Measurements from ENCODE around the gene BAIAP2L1. TPM values are rescaled to one million over a fixed set of nuclear protein-coding genes. Genes with fewer than 3 reads are reported as not detected.

BAIAP2L1 gene
- total RNA-seq, 2 experiments from 2014 or later = 1.7 to 2.3 TPM

GRCh38 chr7:98324782-98325181 is 76.1 kb downstream of the BAIAP2L1 start:
- intact Hi-C loops (cut with micrococcal nuclease) = no loop called here
- Mint-ChIP-seq H3K4me3 (no peak overlapping the region), H3K9me3 (no peaks in the 10 kb centered on the region), H3K27ac (no peak overlapping the region), H3K27me3 (peaks cover 14% of the 10 kb centered on the region), H3K4me1 (ENCODE audit: low read depth) (no peaks in the 10 kb centered on the region), H3K36me3 (ENCODE audit: low read depth) (no peaks in the 10 kb centered on the region)
- no peak for TF ChIP-seq CTCF (IDR thresholded peaks at IDR 0.05)
- ChIA-PET CTCF (no interaction called here), POLR2A (no interaction called here)
- ATAC-seq (no peak), DNase-seq (no peak)

- ChIA-PET POLR2A (interaction anchor here (0.6 kb wide), 1 partner anchor 1492 kb away, joined by 3 read pairs; no protein-coding TSS in a partner anchor), CTCF (no interaction called here)
- intact Hi-C loops (cut with micrococcal nuclease) = no loop called here
- ATAC-seq (no peak), DNase-seq (no peak)
- no peak for TF ChIP-seq CTCF (IDR thresholded peaks at IDR 0.05)
- Mint-ChIP-seq H3K4me1 (ENCODE audit: low read depth) (no peaks in the 10 kb centered on the region), H3K27me3 (peaks cover 14% of the 10 kb centered on the region), H3K4me3 (no peak overlapping the region), H3K27ac (no peak overlapping the region), H3K9me3 (no peaks in the 10 kb centered on the region), H3K36me3 (ENCODE audit: low read depth) (no peaks in the 10 kb centered on the region)
Observed at GRCh38 chr7:98323597-98324322, 77.1 kb downstream of the BAIAP2L1 start.

GRCh38 chr7:98322331-98323270 is 78.3 kb downstream of the BAIAP2L1 start:
- no peak for TF ChIP-seq CTCF (IDR thresholded peaks at IDR 0.05)
- Mint-ChIP-seq H3K27ac (no peak overlapping the region), H3K9me3 (no peaks in the 10 kb centered on the region), H3K4me3 (no peak overlapping the region), H3K36me3 (ENCODE audit: low read depth) (no peaks in the 10 kb centered on the region), H3K4me1 (ENCODE audit: low read depth) (no peaks in the 10 kb centered on the region), H3K27me3 (peaks cover 14% of the 10 kb centered on the region)
- no peak for ATAC-seq
- no peak for DNase-seq
- ChIA-PET POLR2A (interaction anchor here (0.7 kb wide), 1 partner anchor 453 kb away, joined by 3 read pairs; no protein-coding TSS in a partner anchor), CTCF (no interaction called here)
- intact Hi-C loops (cut with micrococcal nuclease) = no loop called here

- Mint-ChIP-seq H3K27ac (no peak overlapping the region), H3K36me3 (ENCODE audit: low read depth) (no peaks in the 10 kb centered on the region), H3K27me3 (peaks cover 14% of the 10 kb centered on the region), H3K4me1 (ENCODE audit: low read depth) (no peaks in the 10 kb centered on the region), H3K9me3 (no peaks in the 10 kb centered on the region), H3K4me3 (no peak overlapping the region)
- TF ChIP-seq CTCF (IDR thresholded peaks at IDR 0.05) = no peak
- intact Hi-C loops (cut with micrococcal nuclease) = no loop called here
- POLR2A ChIA-PET = no interaction called here
- DNase-seq (no peak), ATAC-seq (no peak)
- CTCF ChIA-PET = no interaction called here
Observed at GRCh38 chr7:98321301-98321700, 79.6 kb downstream of the BAIAP2L1 start.

GRCh38 chr7:98319176-98319575 is 81.7 kb downstream of the BAIAP2L1 start:
- ChIA-PET POLR2A (no interaction called here), CTCF (no interaction called here)
- H3K4me3 Mint-ChIP-seq = no peak overlapping the region
- ATAC-seq (no peak), DNase-seq (no peak)
- no peak overlapping the region for H3K27ac Mint-ChIP-seq
- H3K36me3 Mint-ChIP-seq (ENCODE audit: low read depth) = no peaks in the 10 kb centered on the region
- intact Hi-C loops (cut with micrococcal nuclease) = no loop called here
- H3K4me1 Mint-ChIP-seq (ENCODE audit: low read depth) = no peaks in the 10 kb centered on the region
- peaks cover 14% of the 10 kb centered on the region for H3K27me3 Mint-ChIP-seq
- H3K9me3 Mint-ChIP-seq = no peaks in the 10 kb centered on the region
- no peak for TF ChIP-seq CTCF (IDR thresholded peaks at IDR 0.05)

Data from activated CD8-positive, alpha-beta T cell treated with anti-CD3 and anti-CD28 coated beads for 36 hours (primary cell).